ENCODE measurements around the gene TNFSF4.
A peak's percentile ranks its signal among the peaks of the same experiment; 100 is the strongest.

Gene TNFSF4

GRCh38 chr1:173210716-173211231, 3.6 kb upstream of the TNFSF4 start:
- DNase-seq (ENCODE audit: low read depth in 2 of 2), result no peak

- no peak for DNase-seq (ENCODE audit: low read depth in 2 of 2)
Observed at GRCh38 chr1:173210283-173210682, 3.2 kb upstream of the TNFSF4 start.

GRCh38 chr1:173208868-173209267, 1.7 kb upstream of the TNFSF4 start:
- no peak for DNase-seq (ENCODE audit: low read depth in 2 of 2)

- no peak for DNase-seq (ENCODE audit: low read depth in 2 of 2)
Observed at GRCh38 chr1:173208146-173208545, 1.0 kb upstream of the TNFSF4 start.

GRCh38 chr1:173205146-173206051, 1.7 kb downstream of the TNFSF4 start:
- peak; percentile 52 to 55 for DNase-seq (ENCODE audit: low read depth in 2 of 2)

- DNase-seq (ENCODE audit: low read depth in 2 of 2), result no peak
Observed at GRCh38 chr1:173204693-173205092, 2.4 kb downstream of the TNFSF4 start.

- DNase-seq (ENCODE audit: low read depth in 2 of 2), result peak; percentile 67 to 70
Observed at GRCh38 chr1:173202424-173203145, 4.5 kb downstream of the TNFSF4 start.

GRCh38 chr1:173201969-173202368, 5.2 kb downstream of the TNFSF4 start:
- DNase-seq (ENCODE audit: low read depth in 2 of 2), result no peak

GRCh38 chr1:173195596-173196088, 11.5 kb downstream of the TNFSF4 start:
- no peak for DNase-seq (ENCODE audit: low read depth in 2 of 2)

GRCh38 chr1:173193639-173194038, 13.5 kb downstream of the TNFSF4 start:
- no peak for DNase-seq (ENCODE audit: low read depth in 2 of 2)

- no peak for DNase-seq (ENCODE audit: low read depth in 2 of 2)
Observed at GRCh38 chr1:173191011-173191705, 16.0 kb downstream of the TNFSF4 start.

- no peak for DNase-seq (ENCODE audit: low read depth in 2 of 2)
Observed at GRCh38 chr1:173190101-173190936, 16.8 kb downstream of the TNFSF4 start.

GRCh38 chr1:173187671-173188237, 19.4 kb downstream of the TNFSF4 start:
- DNase-seq (ENCODE audit: low read depth in 2 of 2), result no peak

- peak in 1 of 2 experiments; percentile 29 for DNase-seq (ENCODE audit: low read depth in 2 of 2)
Observed at GRCh38 chr1:173181791-173182190, 25.3 kb downstream of the TNFSF4 start.

- DNase-seq (ENCODE audit: low read depth in 2 of 2), result peak; percentile 39 to 53
Observed at GRCh38 chr1:173176246-173176645, 30.9 kb downstream of the TNFSF4 start.

GRCh38 chr1:173175514-173176145, 31.5 kb downstream of the TNFSF4 start:
- DNase-seq (ENCODE audit: low read depth in 2 of 2), result no peak

- no peak for DNase-seq (ENCODE audit: low read depth in 2 of 2)
Observed at GRCh38 chr1:173173388-173173787, 33.7 kb downstream of the TNFSF4 start.

- DNase-seq (ENCODE audit: low read depth in 2 of 2), result no peak
Observed at GRCh38 chr1:173171152-173171551, 36.0 kb downstream of the TNFSF4 start.

GRCh38 chr1:173168941-173169340, 38.2 kb downstream of the TNFSF4 start:
- no peak for DNase-seq (ENCODE audit: low read depth in 2 of 2)

- no peak for DNase-seq (ENCODE audit: low read depth in 2 of 2)
Observed at GRCh38 chr1:173164686-173165085, 42.4 kb downstream of the TNFSF4 start.
